Activated T-helper 2 cell treated with anti-CD3 and anti-CD28 coated beads, Interferon-gamma antibody, Interleukin-2, Interleukin-4, amounts not matched to agents 10 μg/mL and 5 μg/mL and 100 μg/mL, durations not matched to agents 14 hours and 24 hours and 36 hours (primary cell): ENCODE results near the gene IRS2. TPM values are rescaled to one million over a fixed set of nuclear protein-coding genes. Genes with fewer than 3 reads are reported as not detected.
A peak's percentile ranks its signal among the peaks of the same experiment; 100 is the strongest.
"Not testable (repeated sequence)": the region's sequence is repeated elsewhere in the genome, so short reads cannot be mapped to it uniquely, and the experiment has no call there.

Experiments
- DNase-seq: peaks from one replicate; pipeline ENCODE4 v3.0.0; 2021; ENCODE audit warnings: low spot score
- H3K27ac Mint-ChIP-seq: one replicate; pipeline ENCODE4 v1.8.0; 2021; ENCODE audit warnings: mixed read lengths
- H3K27me3 Mint-ChIP-seq: one replicate; pipeline ENCODE4 v1.8.0; 2021; ENCODE audit warnings: low read depth, mixed read lengths
- H3K36me3 Mint-ChIP-seq: one replicate; pipeline ENCODE4 v1.8.0; 2021; ENCODE audit warnings: low read depth, mixed read lengths
- H3K4me1 Mint-ChIP-seq: one replicate; pipeline ENCODE4 v1.8.0; 2021; ENCODE audit warnings: low read depth, mixed read lengths
- H3K4me3 Mint-ChIP-seq: one replicate; pipeline ENCODE4 v1.8.0; 2021; ENCODE audit warnings: low read depth, mild to moderate bottlenecking, moderate library complexity, mixed read lengths
- H3K9me3 Mint-ChIP-seq: one replicate; pipeline ENCODE4 v1.8.0; 2021; ENCODE audit warnings: mixed read lengths
- intact Hi-C: fragments of 100-400 bp; cut with micrococcal nuclease; formaldehyde crosslinking; loops from one replicate; pipeline ENCODE4 v1.15.1; 2023
- total RNA-seq: library from RNA; stranded (reverse); gene quantifications from 2 replicates; pipeline ENCODE4 v1.2.3, GENCODE V29; 2022

Gene IRS2, protein sequence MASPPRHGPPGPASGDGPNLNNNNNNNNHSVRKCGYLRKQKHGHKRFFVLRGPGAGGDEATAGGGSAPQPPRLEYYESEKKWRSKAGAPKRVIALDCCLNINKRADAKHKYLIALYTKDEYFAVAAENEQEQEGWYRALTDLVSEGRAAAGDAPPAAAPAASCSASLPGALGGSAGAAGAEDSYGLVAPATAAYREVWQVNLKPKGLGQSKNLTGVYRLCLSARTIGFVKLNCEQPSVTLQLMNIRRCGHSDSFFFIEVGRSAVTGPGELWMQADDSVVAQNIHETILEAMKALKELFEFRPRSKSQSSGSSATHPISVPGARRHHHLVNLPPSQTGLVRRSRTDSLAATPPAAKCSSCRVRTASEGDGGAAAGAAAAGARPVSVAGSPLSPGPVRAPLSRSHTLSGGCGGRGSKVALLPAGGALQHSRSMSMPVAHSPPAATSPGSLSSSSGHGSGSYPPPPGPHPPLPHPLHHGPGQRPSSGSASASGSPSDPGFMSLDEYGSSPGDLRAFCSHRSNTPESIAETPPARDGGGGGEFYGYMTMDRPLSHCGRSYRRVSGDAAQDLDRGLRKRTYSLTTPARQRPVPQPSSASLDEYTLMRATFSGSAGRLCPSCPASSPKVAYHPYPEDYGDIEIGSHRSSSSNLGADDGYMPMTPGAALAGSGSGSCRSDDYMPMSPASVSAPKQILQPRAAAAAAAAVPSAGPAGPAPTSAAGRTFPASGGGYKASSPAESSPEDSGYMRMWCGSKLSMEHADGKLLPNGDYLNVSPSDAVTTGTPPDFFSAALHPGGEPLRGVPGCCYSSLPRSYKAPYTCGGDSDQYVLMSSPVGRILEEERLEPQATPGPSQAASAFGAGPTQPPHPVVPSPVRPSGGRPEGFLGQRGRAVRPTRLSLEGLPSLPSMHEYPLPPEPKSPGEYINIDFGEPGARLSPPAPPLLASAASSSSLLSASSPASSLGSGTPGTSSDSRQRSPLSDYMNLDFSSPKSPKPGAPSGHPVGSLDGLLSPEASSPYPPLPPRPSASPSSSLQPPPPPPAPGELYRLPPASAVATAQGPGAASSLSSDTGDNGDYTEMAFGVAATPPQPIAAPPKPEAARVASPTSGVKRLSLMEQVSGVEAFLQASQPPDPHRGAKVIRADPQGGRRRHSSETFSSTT (N-terminal part only)
- 5.0 and 5.5 TPM in 2 replicates for total RNA-seq

GRCh38 chr13:109786457-109787134 lies at the start of gene IRS2:
IRS2 (minus strand) TSS chr13:109786583; CDS start chr13:109786053, 530 bp downstream.
- Mint-ChIP-seq H3K27me3 (peaks cover 16% of the 10 kb centered on the region), H3K36me3 (peaks cover 8% of the 10 kb centered on the region), H3K27ac (peak within 1 kb of the TSS; percentile 73), H3K9me3 (no peaks in the 10 kb centered on the region), H3K4me1 (peaks cover 26% of the 10 kb centered on the region), H3K4me3 (peak within 1 kb of the TSS; percentile 81)
- DNase-seq: peak; percentile 92
- intact Hi-C loops: loop anchor here (2.0 to 10.0 kb wide), 7 partner anchors 54 to 1569 kb away; partner anchors contain the start of genes ABHD13, LIG4 and NAXD

DNA sequence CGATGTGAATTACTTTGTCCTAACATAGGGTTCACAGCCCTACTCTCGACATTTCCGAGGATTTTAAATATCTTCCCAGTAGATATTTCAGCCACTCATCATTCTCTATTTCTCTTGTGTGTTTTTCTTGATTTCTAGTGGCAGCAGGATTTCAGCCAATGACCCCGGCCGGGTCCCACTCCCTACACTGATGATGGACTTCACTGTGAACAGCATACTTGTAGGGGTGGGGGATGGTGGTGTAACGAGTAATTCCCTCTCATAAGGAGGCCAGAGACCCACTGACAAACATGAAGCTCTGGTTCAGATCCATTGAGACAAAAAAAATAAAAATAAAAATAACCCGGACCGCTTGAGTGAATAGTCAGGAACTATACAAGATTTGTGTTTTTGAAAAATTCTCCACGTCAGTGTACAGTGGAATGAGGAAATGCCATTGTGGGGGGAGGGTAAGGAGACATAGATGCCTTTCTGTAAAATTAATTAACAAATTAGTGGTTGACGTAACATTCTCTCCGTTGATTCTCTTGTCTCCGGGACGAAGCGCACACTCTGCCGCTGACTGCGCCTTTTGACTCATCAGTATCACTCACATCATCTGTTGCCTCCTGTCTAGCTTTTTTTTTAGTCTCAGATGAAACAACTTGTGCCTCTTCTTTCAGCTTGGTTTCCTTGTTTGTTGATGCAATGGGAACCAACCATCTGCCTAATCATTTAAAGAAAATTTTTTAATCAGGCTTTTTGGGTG lies 48.8 kb upstream of the IRS2 start:
- H3K36me3 Mint-ChIP-seq: no peaks in the 10 kb centered on the region
- no peak overlapping the region for H3K27ac Mint-ChIP-seq
- intact Hi-C loops: no loop called here
- peaks cover 26% of the 10 kb centered on the region for H3K27me3 Mint-ChIP-seq
- no peak for DNase-seq
- peaks cover 3% of the 10 kb centered on the region for H3K4me1 Mint-ChIP-seq
- H3K4me3 Mint-ChIP-seq: no peak overlapping the region
- no peaks in the 10 kb centered on the region for H3K9me3 Mint-ChIP-seq

DNA sequence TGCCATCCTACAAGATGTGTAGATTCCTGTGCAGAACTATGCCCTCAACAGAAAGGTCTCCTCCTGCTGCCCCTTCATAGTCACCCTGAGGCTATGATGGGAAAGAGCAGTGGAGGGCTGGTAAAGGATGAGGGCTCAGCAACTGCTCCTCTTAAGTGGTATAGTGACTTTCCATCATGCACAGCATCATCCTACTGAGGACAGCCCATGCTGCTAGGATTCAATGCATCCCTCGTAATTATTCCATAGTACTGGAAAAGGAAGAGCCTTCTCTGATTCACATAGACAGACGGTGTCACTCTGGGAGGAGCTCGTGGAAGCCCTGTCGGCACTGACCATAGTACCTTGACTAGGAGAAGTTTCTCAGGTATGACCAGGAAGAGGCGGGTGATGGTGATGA lies 47.6 kb upstream of the IRS2 start:
- H3K27me3 Mint-ChIP-seq: peaks cover 20% of the 10 kb centered on the region
- no peaks in the 10 kb centered on the region for H3K36me3 Mint-ChIP-seq
- H3K4me1 Mint-ChIP-seq: no peaks in the 10 kb centered on the region

GRCh38 chr13:109833071-109833470 lies 46.7 kb upstream of the IRS2 start:
- no peak overlapping the region for H3K27ac Mint-ChIP-seq
- H3K4me1 Mint-ChIP-seq: no peaks in the 10 kb centered on the region
- H3K9me3 Mint-ChIP-seq: no peaks in the 10 kb centered on the region
- H3K27me3 Mint-ChIP-seq: peaks cover 20% of the 10 kb centered on the region
- no peaks in the 10 kb centered on the region for H3K36me3 Mint-ChIP-seq
- intact Hi-C loops: no loop called here
- H3K4me3 Mint-ChIP-seq: no peak overlapping the region
- no peak for DNase-seq

More for the DNA sequence above, 47.6 kb upstream of the IRS2 start:
- no peak for DNase-seq
- intact Hi-C loops: no loop called here
- Mint-ChIP-seq H3K9me3 (no peaks in the 10 kb centered on the region), H3K4me3 (no peak overlapping the region), H3K27ac (no peak overlapping the region)

DNA sequence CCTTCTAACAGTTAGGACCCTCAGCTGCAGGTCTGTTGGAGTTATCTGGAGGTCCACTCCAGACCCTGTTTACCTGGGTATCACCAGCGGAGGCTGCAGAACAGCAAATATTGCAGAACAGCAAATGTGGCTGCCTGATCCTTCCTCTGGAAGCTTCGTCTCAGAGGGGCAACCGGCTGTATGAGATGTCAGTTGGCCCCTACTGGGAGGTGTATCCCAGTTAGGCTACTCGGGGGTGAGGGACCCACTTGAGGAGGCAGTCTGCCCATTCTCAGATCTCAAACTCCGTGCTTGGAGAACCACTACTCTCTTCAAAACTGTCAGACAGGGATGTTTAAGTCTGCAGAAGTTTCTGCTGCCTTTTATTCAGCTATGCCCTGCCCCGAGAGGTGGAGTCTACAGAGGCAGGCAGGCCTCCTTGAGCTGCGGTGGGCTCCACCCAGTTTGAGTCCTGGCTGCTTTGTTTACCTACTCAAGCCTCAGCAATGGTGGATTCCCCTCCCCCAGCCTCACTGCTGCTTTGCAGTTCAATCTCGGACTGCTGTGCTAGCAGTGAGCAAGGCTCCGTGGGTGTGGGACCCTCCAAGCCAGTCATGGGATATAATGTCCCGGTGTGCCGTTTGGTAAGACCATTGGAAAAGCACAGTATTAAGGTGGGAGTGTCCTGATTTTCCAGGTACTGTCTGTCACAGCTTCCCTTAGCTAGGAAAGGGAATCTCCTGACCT lies 42.4 kb upstream of the IRS2 start:
- H3K36me3 Mint-ChIP-seq, H3K9me3 Mint-ChIP-seq, H3K4me3 Mint-ChIP-seq, H3K4me1 Mint-ChIP-seq, intact Hi-C loops, H3K27ac Mint-ChIP-seq, DNase-seq: not testable (repeated sequence)
- H3K27me3 Mint-ChIP-seq: peaks cover 32% of the 10 kb centered on the region

- H3K27ac Mint-ChIP-seq, intact Hi-C loops, H3K4me3 Mint-ChIP-seq, DNase-seq, H3K36me3 Mint-ChIP-seq, H3K4me1 Mint-ChIP-seq, H3K9me3 Mint-ChIP-seq: not testable (repeated sequence)
- peaks cover 34% of the 10 kb centered on the region for H3K27me3 Mint-ChIP-seq
These were observed 36.8 kb upstream of the IRS2 start for GRCh38 chr13:109823201-109823600.

- H3K4me3 Mint-ChIP-seq: no peak overlapping the region
- H3K9me3 Mint-ChIP-seq: no peaks in the 10 kb centered on the region
- intact Hi-C loops: no loop called here
- peaks cover 30% of the 10 kb centered on the region for H3K27me3 Mint-ChIP-seq
- H3K27ac Mint-ChIP-seq: no peak overlapping the region
- no peaks in the 10 kb centered on the region for H3K36me3 Mint-ChIP-seq
- H3K4me1 Mint-ChIP-seq: no peaks in the 10 kb centered on the region
- no peak for DNase-seq
These were observed 34.7 kb upstream of the IRS2 start for GRCh38 chr13:109821103-109821502.

GRCh38 chr13:109819874-109820273 lies 33.5 kb upstream of the IRS2 start:
- Mint-ChIP-seq H3K9me3 (no peaks in the 10 kb centered on the region), H3K36me3 (no peaks in the 10 kb centered on the region), H3K27me3 (peaks cover 28% of the 10 kb centered on the region), H3K27ac (no peak overlapping the region), H3K4me3 (no peak overlapping the region), H3K4me1 (no peaks in the 10 kb centered on the region)
- no peak for DNase-seq
- intact Hi-C loops: no loop called here

DNA sequence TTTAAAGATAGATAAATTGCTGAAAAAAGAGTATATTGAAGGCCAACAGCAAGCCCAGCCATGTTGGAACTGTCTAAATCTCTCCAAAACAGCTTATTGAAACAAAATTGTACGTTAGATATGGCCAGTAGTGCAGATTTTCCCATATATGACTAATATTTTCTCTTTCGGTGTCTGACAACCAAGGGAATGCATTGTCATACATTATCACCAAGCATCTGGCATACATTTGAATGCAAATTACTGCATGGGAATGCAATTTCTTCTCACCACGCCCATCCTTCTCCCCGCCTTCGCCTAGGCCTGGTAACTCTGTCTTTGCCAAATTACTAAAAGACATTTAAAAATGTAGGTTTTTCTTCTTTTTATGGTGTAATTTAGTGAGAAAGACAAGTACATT lies 32.5 kb upstream of the IRS2 start:
- no peaks in the 10 kb centered on the region for H3K36me3 Mint-ChIP-seq
- no peaks in the 10 kb centered on the region for H3K9me3 Mint-ChIP-seq
- H3K27ac Mint-ChIP-seq: no peak overlapping the region
- no peak overlapping the region for H3K4me3 Mint-ChIP-seq
- peaks cover 27% of the 10 kb centered on the region for H3K27me3 Mint-ChIP-seq
- intact Hi-C loops: no loop called here
- no peaks in the 10 kb centered on the region for H3K4me1 Mint-ChIP-seq
- DNase-seq: no peak

GRCh38 chr13:109817591-109818535 lies 31.5 kb upstream of the IRS2 start:
- Mint-ChIP-seq H3K27me3 (peaks cover 27% of the 10 kb centered on the region), H3K4me1 (no peaks in the 10 kb centered on the region), H3K27ac (no peak overlapping the region), H3K4me3 (no peak overlapping the region), H3K9me3 (no peaks in the 10 kb centered on the region), H3K36me3 (no peaks in the 10 kb centered on the region)
- intact Hi-C loops: no loop called here
- no peak for DNase-seq
